GM20000 (cell line): ENCODE data around the gene MLLT6.

Experiments used
- DNase-seq: peaks from one replicate; pipeline ENCODE4 v3.0.0; 2012; ENCODE audit warnings: low spot score
- CTCF ChIP-seq: IDR thresholded peaks from 2 replicates; pipeline ENCODE4 v1.5.1; 2012; ENCODE audit warnings: mild to moderate bottlenecking, control low read depth; ENCODE audit errors: extremely low read depth, missing control alignments

The MLLT6 gene

GRCh38 chr17:38732376-38733281, 27.6 kb downstream of the MLLT6 start:
- TF ChIP-seq CTCF, result no peak
- no peak for DNase-seq

- DNase-seq, result no peak
- no peak for TF ChIP-seq CTCF
Observed at GRCh38 chr17:38733282-38733981, 28.4 kb downstream of the MLLT6 start.

- no peak for DNase-seq
- peak; percentile 13 for TF ChIP-seq CTCF
Observed at GRCh38 chr17:38733982-38734973, 29.2 kb downstream of the MLLT6 start.

- TF ChIP-seq CTCF, result peak; percentile 88
- peak; percentile 87 for DNase-seq
Observed at GRCh38 chr17:38735161-38735997, 30.3 kb downstream of the MLLT6 start.

GRCh38 chr17:38738007-38738662, 33.1 kb downstream of the MLLT6 start:
- no peak for DNase-seq
- TF ChIP-seq CTCF, result no peak

- no peak for DNase-seq
- no peak for TF ChIP-seq CTCF
Observed at GRCh38 chr17:38738686-38739085, 33.6 kb downstream of the MLLT6 start.
